Amniotic epithelial cell (primary cell): ENCODE results near the gene CA5A.
A peak's percentile ranks its signal among the peaks of the same experiment; 100 is the strongest.
"Not testable (repeated sequence)": the region's sequence is repeated elsewhere in the genome, so short reads cannot be mapped to it uniquely, and the experiment has no call there.

Experiments used
- DNase-seq: peaks from one replicate; pipeline ENCODE4 v3.0.0-alpha.2; 2010; ENCODE audit warnings: low read depth

CA5A gene

DNA sequence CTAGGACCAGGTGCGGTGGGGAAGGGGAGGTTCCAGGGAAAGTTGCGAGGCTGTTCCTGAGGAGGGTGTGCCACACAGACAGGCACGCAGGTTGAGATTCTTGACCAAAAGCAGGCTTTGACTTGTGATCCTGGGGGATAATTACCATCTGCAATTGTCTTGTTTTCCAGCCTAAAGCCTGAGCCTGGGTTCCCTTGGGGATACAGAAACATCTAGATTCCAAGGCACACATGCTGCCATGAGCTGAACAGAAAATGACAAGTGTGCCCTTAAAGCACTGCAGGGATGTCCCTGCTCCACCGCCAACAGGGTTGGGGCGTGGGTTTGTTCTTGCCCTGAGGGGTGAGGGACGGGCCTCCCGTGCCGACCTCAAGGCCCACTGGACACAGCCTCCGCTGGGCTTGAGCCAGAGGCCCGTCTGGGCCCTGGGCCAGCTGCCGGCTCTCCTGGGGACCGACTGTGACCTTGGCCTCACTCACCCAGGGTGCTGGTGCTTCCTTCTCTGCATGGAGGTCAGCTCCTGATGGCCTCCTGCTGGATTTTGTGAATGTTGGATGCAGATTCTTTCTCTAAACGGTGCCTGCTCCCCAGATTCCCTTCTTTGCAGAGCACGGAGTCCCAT lies 14.0 kb downstream of the CA5A start:
- DNase-seq = no peak

DNA sequence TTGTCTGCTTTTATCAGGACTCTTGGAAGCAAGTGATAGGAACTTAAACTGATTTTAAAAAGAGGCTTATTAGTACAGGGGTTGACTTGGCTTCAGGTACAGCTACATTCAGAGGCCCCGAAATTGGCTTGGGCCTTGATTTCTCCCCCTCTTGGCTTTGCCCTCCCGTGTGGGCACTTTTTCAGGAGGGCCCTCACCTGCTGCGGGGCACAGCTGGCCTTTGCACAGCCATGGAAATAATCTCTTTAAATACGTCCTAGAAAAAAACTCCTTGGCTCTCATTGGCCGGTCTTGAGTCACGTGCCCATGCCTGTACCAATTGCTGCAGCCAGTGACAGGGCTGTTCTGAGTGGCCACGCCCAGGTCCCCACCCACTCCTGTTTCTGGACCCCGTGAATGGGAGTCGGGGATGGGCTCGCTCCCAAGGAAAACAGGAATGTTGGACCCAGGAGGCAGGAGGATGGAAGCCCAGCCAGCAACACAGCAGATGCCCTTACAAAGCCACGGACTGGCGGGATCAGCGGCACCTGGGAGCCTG lies 15.0 kb downstream of the CA5A start:
- DNase-seq = no peak

DNA sequence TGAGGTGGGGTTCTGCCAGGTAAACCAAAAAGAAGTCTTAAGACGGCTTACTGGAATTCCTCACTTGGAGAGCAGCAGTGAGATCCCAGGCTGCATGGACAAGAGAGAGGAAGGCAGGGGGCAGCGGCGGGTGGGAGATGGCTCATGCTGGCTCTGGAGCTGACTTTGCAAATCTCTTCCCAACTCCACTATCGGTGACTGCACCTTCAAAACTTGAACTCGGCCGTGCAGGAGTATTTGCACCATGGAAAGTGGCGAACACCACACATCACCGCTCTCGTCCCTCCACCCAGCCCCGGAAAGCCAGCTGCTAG lies 16.7 kb downstream of the CA5A start:
- no peak for DNase-seq

DNA sequence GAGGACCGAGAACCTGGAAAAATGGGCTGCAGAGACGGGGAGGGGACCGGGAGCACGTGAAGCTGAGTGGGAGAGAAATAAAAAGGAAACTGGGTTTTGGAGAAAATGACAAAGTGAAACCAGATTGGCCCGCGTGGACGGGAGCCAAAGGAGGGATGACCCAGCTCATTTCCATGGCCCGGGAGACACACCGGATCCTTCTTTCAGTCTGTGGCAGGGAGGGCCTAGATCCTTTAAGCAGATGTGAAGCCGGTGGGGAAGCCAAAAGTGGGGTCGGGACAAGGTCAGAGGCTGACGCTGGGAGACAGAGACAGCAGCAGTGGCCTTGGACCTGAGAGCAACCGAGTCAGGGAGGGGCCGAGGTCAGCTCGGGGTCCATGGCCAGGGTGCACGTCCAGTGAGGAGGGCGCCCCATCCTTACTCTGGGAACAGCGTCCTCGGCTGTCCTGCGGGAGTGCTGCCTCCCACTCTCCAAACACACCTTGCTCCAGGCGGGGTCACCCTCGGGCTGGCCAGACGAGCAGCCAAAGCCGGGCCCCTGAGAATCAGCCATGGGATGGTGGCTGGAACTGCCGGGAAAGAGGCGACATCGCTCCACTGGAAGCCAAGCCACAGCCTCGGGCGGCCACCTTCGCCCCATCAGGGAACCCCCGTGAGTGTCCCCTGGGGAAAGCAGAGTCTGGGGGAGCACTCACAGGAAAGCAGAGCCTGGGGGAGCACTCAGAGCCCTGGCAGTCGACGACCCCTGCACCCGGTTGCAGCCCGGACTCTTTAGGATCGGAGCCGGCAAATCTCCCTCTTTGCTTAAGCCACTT lies 17.3 kb downstream of the CA5A start:
- DNase-seq = no peak

- no peak for DNase-seq
These were observed 18.0 kb downstream of the CA5A start for GRCh38 chr16:87918338-87918737.

DNA sequence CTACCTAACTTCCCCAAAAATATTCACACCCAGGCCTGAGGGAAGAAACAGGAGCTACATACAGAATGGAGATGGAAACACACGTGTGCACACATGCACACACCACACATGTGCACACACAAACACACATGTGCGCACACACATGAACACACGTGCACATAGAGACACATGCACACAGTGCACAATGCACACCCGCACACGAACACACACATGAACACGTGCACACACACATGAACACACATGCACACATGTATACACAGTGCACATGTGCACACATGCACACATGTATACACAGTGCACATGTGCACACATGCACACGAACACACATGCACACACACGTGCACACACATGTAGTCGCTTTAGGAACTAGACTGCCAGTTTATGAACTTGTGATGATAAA lies 18.8 kb downstream of the CA5A start:
- no peak for DNase-seq

DNA sequence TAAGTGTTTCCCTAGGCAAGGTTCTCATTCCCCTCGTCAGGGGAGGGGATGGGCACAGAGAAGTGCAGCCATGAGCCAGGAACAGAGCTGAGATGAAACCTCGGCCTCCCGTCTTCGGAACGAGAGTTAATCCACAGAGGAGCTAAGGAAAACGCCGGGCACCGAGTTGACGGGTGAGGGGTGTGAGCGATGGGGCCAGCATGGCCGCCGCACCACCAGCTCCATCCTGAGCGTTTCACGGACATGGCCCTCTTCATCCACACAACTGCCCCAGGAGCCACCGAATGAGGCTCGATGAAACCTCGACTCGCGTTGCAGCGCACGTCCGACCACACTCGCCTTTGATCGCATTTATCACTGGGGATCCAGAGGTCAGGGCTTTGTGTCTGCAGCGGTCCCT lies 21.5 kb downstream of the CA5A start:
- DNase-seq = no peak

DNA sequence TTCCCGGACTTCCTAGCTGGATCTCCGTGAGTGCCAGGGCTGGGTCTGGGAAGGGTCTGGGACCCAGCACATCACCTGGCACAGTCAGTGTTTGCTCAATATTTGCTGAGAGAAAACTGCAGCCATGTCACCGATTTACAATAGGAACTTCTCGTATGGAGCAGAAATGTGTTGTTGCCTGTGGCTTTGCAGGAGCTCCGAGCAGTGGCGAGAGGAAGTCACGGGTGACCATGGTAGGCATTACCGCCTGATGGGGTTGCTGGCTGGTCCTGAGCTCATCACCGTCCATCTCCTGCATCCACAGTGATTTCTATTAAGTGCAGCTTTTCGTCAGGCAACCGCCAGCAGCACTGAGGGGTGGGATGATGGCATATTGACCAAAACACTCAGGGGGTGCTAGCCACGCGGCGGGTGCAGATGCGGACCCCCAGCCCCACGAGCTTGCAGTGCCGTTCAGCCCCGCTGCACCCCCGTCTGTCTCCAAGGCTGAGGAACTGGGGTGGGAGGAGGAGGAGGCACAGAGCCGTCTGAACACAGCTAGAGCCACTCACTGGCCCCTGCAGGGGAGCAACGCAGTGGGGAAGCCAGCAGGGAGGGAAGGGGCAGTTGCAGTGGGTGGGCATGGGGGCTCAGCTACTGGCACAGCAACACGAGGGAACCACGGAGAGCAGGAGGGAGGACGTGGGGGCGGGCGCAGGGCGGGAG lies 22.2 kb downstream of the CA5A start:
- not testable (repeated sequence) for DNase-seq

GRCh38 chr16:87912691-87913090 lies 23.6 kb downstream of the CA5A start:
- DNase-seq = not testable (repeated sequence)

DNA sequence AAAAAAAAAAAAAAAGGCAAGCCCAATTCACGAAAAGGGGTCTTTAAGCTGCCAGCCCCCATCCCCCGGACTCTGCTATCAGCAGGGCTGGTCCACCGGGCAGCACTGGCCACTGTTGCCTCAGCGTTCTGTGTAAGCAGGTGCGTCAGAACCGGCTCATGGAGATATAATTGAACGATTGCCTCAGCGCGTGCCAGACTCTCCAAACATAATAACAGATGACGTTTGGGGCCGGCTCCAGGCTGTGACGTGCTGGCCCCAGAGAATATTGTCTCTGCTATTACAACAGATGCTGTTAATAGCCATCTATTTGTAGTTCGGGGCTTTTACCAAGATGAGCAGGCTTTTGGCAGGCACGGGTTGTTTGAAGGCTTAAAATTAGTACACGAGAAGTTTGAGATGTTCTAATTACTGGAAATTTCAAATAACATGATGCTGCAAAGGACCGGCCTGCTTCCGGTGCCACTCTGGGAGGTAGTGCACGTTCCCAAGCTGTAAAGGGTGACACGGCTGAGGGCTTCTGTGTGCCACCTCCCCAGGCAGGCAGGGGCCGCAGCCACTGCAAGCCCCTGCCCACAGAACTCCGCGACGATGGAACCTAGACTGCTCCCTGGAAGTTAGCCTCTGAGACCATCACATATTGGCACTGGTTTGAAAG lies 25.1 kb downstream of the CA5A start:
- DNase-seq = not testable (repeated sequence)

- peak; percentile 18 for DNase-seq
These were observed 27.0 kb downstream of the CA5A start for GRCh38 chr16:87909203-87909935.

DNA sequence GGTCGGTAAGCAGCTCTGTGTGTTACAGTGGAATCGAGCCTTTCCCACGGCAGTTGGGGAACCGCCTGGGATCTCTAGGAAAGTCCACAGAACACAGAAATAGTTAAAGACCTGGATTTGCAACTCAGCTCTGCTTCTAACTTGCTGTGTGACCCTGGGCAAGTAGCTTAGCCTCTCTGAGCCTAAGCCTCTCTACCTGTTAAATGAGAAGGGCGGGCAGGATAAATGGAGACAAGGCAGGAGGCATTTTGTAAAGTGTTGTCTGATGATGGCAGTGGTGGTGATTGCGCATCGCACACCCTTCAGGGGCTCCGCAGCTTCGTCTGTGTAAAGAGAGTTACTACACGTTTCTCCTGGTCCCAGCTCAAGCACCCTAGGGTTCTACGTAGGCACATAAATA lies 28.2 kb downstream of the CA5A start:
- DNase-seq = not testable (repeated sequence)

GRCh38 chr16:87905521-87905920 lies 30.8 kb downstream of the CA5A start:
- not testable (repeated sequence) for DNase-seq

DNA sequence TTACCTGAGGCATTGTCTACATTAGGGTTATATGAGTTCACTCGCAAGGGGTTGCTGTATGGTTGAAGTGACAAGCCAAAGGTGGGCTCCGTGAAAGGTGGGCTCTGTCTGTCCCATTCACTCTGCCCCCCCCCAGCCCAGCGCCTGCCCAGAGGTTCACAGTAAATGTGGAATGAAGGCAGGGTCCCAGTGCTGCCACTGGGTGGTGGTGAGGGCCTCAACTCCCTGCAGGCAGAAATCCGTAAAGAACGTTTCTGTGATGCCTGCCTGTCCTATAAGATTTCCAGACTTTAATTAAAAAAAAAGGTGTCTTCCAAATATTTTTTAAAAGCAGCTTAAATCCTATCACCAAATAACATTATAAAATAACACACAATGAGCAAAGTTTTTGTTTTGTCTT lies 31.4 kb downstream of the CA5A start:
- not testable (repeated sequence) for DNase-seq

- not testable (repeated sequence) for DNase-seq
These were observed 35.8 kb downstream of the CA5A start for GRCh38 chr16:87900489-87900888.

DNA sequence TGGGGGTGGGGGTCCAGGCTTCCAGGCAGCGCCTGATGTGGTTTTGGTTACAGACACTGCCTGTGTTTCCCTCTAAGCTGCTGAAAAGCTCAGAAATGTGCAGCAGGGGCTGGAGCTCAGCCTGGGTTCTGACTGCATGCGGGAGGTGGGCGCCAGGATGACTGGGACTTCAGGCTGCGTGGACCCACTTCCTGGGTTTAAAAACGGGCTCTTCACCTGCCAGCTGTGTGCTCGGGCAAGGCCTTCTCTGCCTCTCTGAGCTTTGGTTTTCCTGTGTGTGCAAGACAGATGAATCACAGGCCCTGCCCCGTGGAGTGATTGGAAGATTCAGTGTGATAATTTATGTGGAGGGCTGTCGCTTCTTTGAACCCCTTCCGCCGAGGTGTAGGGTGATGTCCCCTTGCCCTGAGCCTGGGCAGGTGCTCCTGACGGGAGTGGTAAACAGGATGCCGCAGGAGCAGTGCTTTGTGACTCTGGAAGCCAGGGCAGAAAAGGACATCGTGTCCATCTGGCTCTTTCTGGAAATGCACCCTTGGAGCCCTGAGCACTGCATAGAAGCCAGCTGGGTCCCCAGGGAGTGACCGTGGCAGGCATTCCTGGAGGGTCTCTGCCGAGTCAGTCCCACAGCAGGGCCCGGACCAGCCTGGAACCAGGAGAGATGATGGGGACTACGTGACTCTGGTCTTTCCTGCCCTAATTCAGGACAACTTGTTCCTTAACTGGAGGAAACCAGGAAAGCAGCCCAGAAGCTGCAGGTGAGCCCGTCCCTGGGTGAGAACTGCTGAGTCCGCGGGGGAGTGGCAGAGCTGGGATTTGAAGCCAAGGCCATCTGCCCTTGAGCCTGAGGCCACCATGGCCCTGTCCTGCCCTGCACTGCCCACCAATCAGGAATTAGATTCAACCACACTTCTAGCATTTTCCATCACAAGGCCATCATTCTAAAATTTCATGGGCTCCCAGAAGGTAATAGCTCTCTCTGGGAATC lies 38.5 kb downstream of the CA5A start:
- DNase-seq = no peak

GRCh38 chr16:87896924-87897520 lies 39.3 kb downstream of the CA5A start:
- DNase-seq = not testable (repeated sequence)

- not testable (repeated sequence) for DNase-seq
These were observed 40.0 kb downstream of the CA5A start for GRCh38 chr16:87896176-87896890.

DNA sequence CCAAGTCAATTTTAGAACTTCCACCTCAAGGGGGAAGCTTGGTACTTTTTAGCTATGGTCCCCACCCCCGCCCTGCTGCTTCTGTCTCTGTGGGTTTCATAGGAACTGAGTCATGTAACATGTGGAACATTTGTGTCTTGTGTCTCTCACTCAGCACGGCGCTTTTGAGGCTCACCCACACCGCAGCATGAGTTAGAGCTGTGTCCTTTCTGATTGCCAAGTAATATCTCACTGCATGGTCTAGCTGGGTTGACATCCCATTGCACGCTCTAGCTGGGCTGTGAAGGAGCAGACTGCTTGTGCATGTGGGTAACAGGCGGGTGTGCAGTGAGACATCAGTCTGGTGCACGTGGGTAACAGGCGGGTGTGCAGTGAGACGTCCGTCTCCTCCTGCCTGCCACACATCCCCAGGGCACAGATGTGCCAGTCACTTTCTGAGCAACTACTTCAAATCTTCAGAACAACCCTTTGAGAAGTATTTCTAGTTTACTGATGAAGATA lies 40.6 kb downstream of the CA5A start:
- peak; percentile 47 for DNase-seq
